NCI-H82 treated with DMSO at 0.1 percent for 48 hours (cell line): ENCODE measurements around the gene CEP68.
"Not testable (repeated sequence)": the region's sequence is repeated elsewhere in the genome, so short reads cannot be mapped to it uniquely, and the experiment has no call there.

Experiments
- DNase-seq: peaks from one replicate; lab custom pipeline; 2025; ENCODE audit not compliant: unreplicated experiment; lab: John Stamatoyannopoulos, UW

Gene CEP68

GRCh38 chr2:65129826-65130663 lies 73.8 kb downstream of the CEP68 start, which contains the start of gene RAB1A:
Gene RAB1A, minus strand, starts transcription at chr2:65130106. Its CDS starts 191 bp downstream, at chr2:65129915.
- peak; percentile 97 for DNase-seq

- no peak for DNase-seq
Measured at GRCh38 chr2:65130664-65131175, 74.5 kb downstream of the CEP68 start.

- DNase-seq: not testable (repeated sequence)
Measured at GRCh38 chr2:65132930-65133329, 76.7 kb downstream of the CEP68 start.

GRCh38 chr2:65133626-65134025 lies 77.4 kb downstream of the CEP68 start:
- no peak for DNase-seq

- DNase-seq: no peak
Measured at GRCh38 chr2:65134158-65134557, 77.9 kb downstream of the CEP68 start.

- no peak for DNase-seq
Measured at GRCh38 chr2:65136253-65136652, 80.0 kb downstream of the CEP68 start.
